ENCODE results near the gene ACSL3.
"Not testable (repeated sequence)": the region's sequence is repeated elsewhere in the genome, so short reads cannot be mapped to it uniquely, and the experiment has no call there.

DNA sequence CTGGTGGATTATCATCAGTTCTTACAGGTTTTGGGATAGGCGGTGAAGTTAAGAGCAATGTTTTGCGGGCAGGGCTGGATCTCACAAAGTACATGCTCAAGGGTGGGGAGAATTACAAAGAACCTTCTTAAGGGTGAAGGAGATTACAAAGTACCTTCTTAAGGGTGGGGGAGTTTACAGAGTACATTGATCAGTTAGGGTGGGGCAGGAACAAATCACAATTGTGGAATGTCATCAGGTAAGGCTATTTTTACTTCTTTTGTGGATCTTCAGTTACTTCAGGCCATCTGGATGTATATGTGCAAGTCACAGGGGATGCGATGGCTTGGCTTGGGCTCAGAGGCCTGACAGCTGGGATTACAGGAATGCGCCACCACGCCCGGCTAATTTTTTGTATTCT is 12.8 kb upstream of the ACSL3 start:
- TF ChIP-seq, protein P1, sequence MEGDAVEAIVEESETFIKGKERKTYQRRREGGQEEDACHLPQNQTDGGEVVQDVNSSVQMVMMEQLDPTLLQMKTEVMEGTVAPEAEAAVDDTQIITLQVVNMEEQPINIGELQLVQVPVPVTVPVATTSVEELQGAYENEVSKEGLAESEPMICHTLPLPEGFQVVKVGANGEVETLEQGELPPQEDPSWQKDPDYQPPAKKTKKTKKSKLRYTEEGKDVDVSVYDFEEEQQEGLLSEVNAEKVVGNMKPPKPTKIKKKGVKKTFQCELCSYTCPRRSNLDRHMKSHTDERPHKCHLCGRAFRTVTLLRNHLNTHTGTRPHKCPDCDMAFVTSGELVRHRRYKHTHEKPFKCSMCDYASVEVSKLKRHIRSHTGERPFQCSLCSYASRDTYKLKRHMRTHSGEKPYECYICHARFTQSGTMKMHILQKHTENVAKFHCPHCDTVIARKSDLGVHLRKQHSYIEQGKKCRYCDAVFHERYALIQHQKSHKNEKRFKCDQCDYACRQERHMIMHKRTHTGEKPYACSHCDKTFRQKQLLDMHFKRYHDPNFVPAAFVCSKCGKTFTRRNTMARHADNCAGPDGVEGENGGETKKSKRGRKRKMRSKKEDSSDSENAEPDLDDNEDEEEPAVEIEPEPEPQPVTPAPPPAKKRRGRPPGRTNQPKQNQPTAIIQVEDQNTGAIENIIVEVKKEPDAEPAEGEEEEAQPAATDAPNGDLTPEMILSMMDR (IDR thresholded peaks at IDR 0.05) = not testable (repeated sequence)
- not testable (repeated sequence) for TF ChIP-seq POLR2A (IDR thresholded peaks at IDR 0.05)
